Suprapubic skin (tissue), 3 donors: ENCODE data around the gene GNAQ.

ENCODE experiments used
- POLR2A ChIP-seq, 2 donors: fragments of 450-650 bp; IDR thresholded peaks; one replicate each; pipeline ENCODE4 v1.6.1; 2017; ENCODE audit warnings: antibody characterized with exemption in 2 of 2, mild to moderate bottlenecking in 2 of 2, moderate library complexity in 2 of 2
- TF ChIP-seq, protein P1 (sequence below), 2 donors: fragments of 200-600 bp in 1 of 2; fragments of 450-650 bp in 1 of 2; sonication (generic) in 1 of 2; IDR thresholded peaks; one replicate each; pipeline ENCODE4 v1.5.1; 2016 to 2019; ENCODE audit warnings: antibody characterized with exemption in 2 of 2, mild to moderate bottlenecking in 1 of 2, moderate library complexity in 1 of 2

DNA sequence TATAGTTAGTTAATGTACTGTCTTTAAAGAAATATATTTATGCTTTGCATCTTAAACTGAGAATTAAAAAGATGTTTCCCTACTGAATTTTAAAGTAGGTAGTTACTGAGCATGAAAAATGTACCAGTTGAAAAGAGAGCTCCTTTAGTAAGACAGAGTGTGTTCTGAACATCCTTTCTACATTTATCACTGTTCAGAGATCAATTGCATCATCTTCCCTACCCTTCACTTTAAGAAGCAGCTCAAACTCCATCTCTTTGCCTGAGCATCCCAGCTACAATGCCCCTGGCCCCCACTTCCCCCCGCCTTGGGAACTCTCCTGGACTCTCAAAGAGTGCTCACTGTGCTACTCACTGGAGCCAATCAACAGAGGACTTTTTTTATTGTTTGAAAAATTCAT, 164.7 kb downstream of the GNAQ start:
- TF ChIP-seq, protein P1, sequence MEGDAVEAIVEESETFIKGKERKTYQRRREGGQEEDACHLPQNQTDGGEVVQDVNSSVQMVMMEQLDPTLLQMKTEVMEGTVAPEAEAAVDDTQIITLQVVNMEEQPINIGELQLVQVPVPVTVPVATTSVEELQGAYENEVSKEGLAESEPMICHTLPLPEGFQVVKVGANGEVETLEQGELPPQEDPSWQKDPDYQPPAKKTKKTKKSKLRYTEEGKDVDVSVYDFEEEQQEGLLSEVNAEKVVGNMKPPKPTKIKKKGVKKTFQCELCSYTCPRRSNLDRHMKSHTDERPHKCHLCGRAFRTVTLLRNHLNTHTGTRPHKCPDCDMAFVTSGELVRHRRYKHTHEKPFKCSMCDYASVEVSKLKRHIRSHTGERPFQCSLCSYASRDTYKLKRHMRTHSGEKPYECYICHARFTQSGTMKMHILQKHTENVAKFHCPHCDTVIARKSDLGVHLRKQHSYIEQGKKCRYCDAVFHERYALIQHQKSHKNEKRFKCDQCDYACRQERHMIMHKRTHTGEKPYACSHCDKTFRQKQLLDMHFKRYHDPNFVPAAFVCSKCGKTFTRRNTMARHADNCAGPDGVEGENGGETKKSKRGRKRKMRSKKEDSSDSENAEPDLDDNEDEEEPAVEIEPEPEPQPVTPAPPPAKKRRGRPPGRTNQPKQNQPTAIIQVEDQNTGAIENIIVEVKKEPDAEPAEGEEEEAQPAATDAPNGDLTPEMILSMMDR (IDR thresholded peaks at IDR 0.05), result no peak
- no peak for TF ChIP-seq POLR2A (IDR thresholded peaks at IDR 0.05)
